Thymus (tissue), 11 donors: ENCODE results near the gene ROR1. TPM values are rescaled to one million over a fixed set of nuclear protein-coding genes. Genes with fewer than 3 reads are reported as not detected.

Source experiments
- DNase-seq, 9 donors: peaks; one replicate each; pipeline ENCODE4 v3.0.0-alpha.2; 2013; ENCODE audit warnings: low spot score in 9 of 9, low read depth in 6 of 9, missing footprints in 1 of 9
- H3K27ac ChIP-seq, 2 donors: one replicate each; pipeline ENCODE4 v1.5.1; 2013; ENCODE audit warnings: control low read depth in 1 of 2, low read depth in 1 of 2, low read length in 1 of 2, mild to moderate bottlenecking in 1 of 2, moderate library complexity in 1 of 2
- H3K27me3 ChIP-seq, 2 donors: one replicate each; pipeline ENCODE4 v1.5.1; 2013; ENCODE audit warnings: low read length in 1 of 2; ENCODE audit not compliant: control insufficient read depth in 2 of 2, insufficient read depth in 1 of 2
- H3K36me3 ChIP-seq, 2 donors: one replicate each; pipeline ENCODE4 v1.5.1; 2013; ENCODE audit warnings: low read length in 1 of 2, mild to moderate bottlenecking in 1 of 2, moderate library complexity in 1 of 2; ENCODE audit not compliant: control insufficient read depth in 2 of 2, insufficient read depth in 2 of 2
- H3K4me1 ChIP-seq, 2 donors: one replicate each; pipeline ENCODE4 v1.5.1; 2013; ENCODE audit warnings: low read length in 2 of 2; ENCODE audit not compliant: control insufficient read depth in 2 of 2, insufficient read depth in 2 of 2
- H3K4me3 ChIP-seq, 2 donors: one replicate each; pipeline ENCODE4 v1.5.1; 2013; ENCODE audit warnings: low read length in 2 of 2, control low read depth in 1 of 2, mild to moderate bottlenecking in 1 of 2
- H3K9me3 ChIP-seq, 2 donors: one replicate each; pipeline ENCODE4 v1.5.1; 2013; ENCODE audit warnings: low read length in 1 of 2, mild to moderate bottlenecking in 1 of 2; ENCODE audit not compliant: control insufficient read depth in 2 of 2, insufficient read depth in 1 of 2
- WGBS: extraction: QIAGEN DNeasy Blood & Tissue Kit; methylation state at CpG from one replicate; pipeline ENCODE4 v1.1.7; 2013; 5-methylcytosine and 5-hydroxymethylcytosine counted together
- polyA plus RNA-seq: library from polyadenylated mRNA; stranded (reverse); fragments of 200-250 nt; gene quantifications from one replicate; pipeline ENCODE4 v1.2.3, GENCODE V29; 2013
- total RNA-seq: library from RNA; stranded (reverse); fragments of 120-200 nt; gene quantifications from one replicate; pipeline ENCODE4 v1.2.4, GENCODE V29; 2013
- donor health status: healthy.

Gene ROR1
- total and polyA plus RNA-seq, 2 donors, result 1.5 to 5.2 TPM

DNA sequence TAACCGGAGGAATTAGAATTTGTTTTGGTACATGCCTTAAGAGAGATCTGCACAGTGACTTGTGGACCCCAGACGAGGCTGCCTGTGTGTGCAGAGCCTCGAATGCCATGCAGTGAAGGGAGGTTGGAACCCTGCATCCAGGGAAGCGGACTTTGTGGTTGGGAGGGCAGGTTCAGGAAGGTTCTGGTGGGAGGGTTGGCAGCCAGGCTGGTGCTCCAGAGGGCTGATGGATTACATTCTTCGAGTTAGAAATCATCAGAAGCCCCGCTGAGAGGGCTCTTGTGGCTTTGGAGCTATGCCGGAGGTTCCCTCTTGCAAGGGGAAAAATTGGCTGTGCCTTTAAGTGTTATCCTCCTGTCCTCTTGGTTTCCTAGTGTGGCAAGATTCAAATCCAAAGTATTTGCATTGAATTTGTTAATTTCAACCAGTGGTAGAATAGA, 21.1 kb downstream of the ROR1 start:
- no peak overlapping the region for H3K27ac ChIP-seq
- no peaks in the 10 kb centered on the region for H3K4me1 ChIP-seq
- 91% methylated on average over 7 of the region's 7 CpGs for WGBS
- H3K36me3 ChIP-seq, result no peaks in the 10 kb centered on the region
- H3K9me3 ChIP-seq, result no peaks in the 10 kb centered on the region
- no peaks in the 10 kb centered on the region for H3K27me3 ChIP-seq
- no peak overlapping the region for H3K4me3 ChIP-seq
- no peak for DNase-seq

DNA sequence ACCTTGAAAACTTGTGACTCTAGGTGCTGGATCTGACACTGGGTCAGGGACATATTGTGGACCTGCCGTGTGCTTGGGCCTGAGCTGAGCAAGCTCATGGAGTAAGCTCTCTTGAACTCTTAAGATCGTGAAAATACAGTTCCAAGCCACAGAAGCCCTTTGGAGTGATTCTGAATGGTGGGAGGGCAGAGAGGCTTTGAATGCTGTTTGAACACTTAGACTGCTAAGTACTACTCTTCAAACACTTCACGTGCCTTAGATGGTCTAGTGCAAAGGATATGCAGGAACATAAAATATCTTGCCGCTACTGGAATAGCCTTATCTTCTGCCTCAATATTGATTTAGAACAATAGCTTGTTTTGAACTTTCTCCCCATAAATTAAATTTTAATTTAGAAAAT, 21.6 kb downstream of the ROR1 start:
- Histone ChIP-seq H3K36me3 (no peaks in the 10 kb centered on the region), H3K4me1 (no peaks in the 10 kb centered on the region), H3K4me3 (no peak overlapping the region), H3K9me3 (no peaks in the 10 kb centered on the region), H3K27ac (no peak overlapping the region), H3K27me3 (no peaks in the 10 kb centered on the region)
- WGBS, result 96% methylated on average over 4 of the region's 4 CpGs
- no peak for DNase-seq

DNA sequence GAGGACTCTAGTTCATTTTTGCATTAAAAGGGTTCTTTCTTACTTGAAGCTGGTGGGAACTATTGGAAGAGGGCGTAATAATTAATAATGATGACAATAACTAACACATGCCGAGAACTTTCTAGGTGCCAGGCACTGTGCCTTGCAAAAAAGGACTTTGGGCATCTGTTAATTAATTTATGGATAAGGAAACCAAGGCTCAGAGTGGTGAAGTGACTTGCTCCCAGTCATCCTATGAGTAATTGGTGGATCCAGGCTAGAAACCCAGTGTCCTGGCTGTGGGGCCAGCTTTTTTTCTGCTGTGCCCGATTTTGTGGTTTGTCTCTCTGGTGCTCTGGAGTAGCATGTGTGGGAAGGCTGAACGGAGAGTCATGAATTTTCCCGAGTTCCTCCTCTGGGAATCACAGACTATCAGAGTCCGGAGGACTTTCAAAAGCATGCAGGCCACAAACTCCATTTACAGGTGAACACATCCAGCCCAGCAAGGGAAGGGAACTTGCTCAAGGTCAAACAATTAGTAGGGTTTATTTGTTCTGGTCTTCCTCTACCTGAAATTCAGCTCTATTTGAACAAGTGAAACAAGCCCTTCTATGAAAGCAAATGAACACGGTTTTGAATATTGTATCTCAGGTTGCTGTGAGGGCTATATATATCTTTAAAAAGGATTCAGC, 23.4 kb downstream of the ROR1 start:
- Histone ChIP-seq H3K4me3 (no peak overlapping the region), H3K4me1 (no peaks in the 10 kb centered on the region), H3K36me3 (no peaks in the 10 kb centered on the region), H3K27ac (no peak overlapping the region), H3K27me3 (no peaks in the 10 kb centered on the region), H3K9me3 (no peaks in the 10 kb centered on the region)
- WGBS, result 97% methylated on average over 7 of the region's 7 CpGs
- no peak for DNase-seq

DNA sequence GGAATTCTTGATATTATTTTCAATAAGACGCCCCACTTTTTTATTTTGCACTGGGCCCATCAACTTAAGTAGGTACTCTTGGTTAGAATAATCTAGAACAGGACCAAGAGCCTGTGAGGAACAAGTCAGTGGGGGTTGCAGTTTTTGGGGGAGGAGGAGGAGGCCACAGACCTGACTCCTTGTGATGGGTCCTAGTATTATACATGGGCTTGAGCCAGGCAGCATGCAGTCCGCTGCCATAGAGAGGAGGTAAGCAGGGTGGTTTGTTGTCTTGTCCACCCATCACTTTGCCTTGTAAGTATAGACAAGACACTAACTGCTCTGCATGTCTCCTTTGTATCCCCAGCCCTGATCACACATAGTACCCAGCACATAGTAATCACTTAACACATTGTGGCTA, 24.5 kb downstream of the ROR1 start:
- DNase-seq, result no peak
- no peak overlapping the region for H3K27ac ChIP-seq
- H3K36me3 ChIP-seq, result no peaks in the 10 kb centered on the region
- no peak overlapping the region for H3K4me3 ChIP-seq
- H3K4me1 ChIP-seq, result no peaks in the 10 kb centered on the region
- no peaks in the 10 kb centered on the region for H3K27me3 ChIP-seq
- no peaks in the 10 kb centered on the region for H3K9me3 ChIP-seq
- 47% methylated on average over 2 of the region's 2 CpGs for WGBS

DNA sequence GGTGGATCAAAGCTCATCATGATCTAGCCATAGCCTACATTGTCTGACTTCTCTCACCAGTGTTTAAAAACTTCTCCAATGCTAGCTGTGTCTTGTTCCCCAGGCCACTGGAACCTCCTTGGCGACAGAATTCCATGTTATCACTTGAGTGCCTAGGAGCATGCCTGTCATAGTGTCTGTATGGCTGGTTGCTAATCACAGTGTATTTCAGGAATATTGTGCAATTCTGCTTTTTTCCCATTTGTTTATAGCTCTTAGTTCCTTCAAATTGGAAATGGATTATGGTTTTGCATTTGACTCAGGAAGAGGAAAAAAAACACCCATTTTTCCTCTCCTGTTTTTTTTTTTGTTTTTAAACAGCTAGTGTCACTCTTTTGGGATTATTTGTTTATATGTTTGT, 25.5 kb downstream of the ROR1 start:
- no peaks in the 10 kb centered on the region for H3K27me3 ChIP-seq
- H3K36me3 ChIP-seq, result no peaks in the 10 kb centered on the region
- H3K9me3 ChIP-seq, result no peaks in the 10 kb centered on the region
- no peaks in the 10 kb centered on the region for H3K4me1 ChIP-seq
- no peak for DNase-seq
- 92% methylated on average over 1 of the region's 1 CpG for WGBS
- H3K27ac ChIP-seq, result no peak overlapping the region
- no peak overlapping the region for H3K4me3 ChIP-seq

DNA sequence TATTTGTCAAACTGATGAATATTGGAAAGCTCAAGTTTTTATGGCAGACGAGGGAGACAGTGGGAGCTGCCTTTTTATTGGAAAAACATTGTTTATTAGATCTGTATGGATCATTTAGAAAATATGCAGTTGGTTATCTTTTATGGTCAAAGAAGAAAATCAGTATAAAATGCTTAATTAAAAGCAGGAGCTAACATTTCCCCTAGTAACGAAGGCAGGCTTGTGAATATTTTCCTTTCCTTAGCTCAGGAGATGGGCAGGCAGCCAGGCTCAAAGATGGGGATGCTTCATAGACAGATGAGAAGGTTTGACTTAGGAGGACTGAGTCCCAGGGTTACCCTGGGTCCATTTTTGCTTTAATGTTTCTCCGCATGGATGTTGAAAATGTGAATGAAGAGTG, 26.0 kb downstream of the ROR1 start:
- Histone ChIP-seq H3K27ac (no peak overlapping the region), H3K9me3 (no peaks in the 10 kb centered on the region), H3K36me3 (no peaks in the 10 kb centered on the region), H3K4me1 (no peaks in the 10 kb centered on the region), H3K4me3 (no peak overlapping the region), H3K27me3 (no peaks in the 10 kb centered on the region)
- DNase-seq, result no peak
- 62% methylated on average over 3 of the region's 3 CpGs for WGBS

DNA sequence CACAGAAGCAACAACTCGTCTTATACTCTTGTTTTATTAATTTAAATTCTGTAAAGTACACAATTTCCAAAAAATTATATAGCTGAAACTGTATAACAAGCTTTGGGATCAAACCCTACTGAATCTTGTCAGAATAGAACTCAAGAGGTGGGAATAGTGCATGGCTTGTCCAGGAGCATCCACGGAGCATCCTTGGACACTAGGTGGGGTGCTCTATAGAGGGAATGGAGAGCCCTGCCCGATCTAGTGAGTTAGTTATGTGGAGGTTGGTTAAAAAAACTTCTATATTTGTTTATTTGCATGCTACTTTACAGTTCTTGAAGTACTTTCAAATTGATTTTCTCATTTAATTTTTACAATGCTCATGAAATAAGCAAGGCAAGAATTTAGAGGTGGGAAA, 28.3 kb downstream of the ROR1 start:
- H3K9me3 ChIP-seq, result no peaks in the 10 kb centered on the region
- no peak overlapping the region for H3K4me3 ChIP-seq
- no peaks in the 10 kb centered on the region for H3K27me3 ChIP-seq
- DNase-seq, result no peak
- H3K36me3 ChIP-seq, result no peaks in the 10 kb centered on the region
- no peaks in the 10 kb centered on the region for H3K4me1 ChIP-seq
- WGBS, result 89% methylated on average over 3 of the region's 3 CpGs
- no peak overlapping the region for H3K27ac ChIP-seq

DNA sequence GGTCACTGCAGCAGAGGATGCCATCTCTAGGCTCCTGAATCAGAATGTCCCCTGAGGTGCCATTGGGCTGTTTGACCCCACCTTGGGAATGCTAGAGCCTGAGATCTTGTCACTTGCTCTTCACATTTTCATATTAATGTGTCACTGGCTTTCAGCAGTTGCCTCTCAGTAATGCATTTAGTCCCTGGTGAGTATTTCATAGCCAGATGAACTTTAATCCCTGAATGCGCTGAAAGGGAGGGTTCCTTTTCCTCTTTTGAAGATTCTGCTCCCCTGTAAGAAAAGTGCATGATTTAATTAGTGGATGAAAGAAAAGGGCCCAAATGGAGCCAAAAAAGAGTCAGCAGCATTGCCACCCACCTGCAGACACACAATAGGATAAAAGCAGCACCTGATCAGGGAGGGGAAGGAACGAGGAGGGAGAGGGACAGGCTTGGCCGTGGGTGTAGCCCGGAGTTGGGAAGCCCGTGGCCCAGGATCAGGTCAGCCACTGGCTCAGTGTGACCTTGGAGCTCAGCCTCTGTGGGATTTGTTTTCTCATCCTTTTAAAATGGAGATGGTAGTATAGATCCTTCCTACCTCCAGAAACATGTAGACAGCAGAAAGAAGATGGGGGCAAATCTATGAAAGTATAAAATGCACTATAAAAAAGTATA, 31.1 kb downstream of the ROR1 start:
- H3K27ac ChIP-seq, result no peak overlapping the region
- no peaks in the 10 kb centered on the region for H3K9me3 ChIP-seq
- H3K27me3 ChIP-seq, result no peaks in the 10 kb centered on the region
- no peaks in the 10 kb centered on the region for H3K4me1 ChIP-seq
- 76% methylated on average over 5 of the region's 5 CpGs for WGBS
- no peak overlapping the region for H3K4me3 ChIP-seq
- no peak for DNase-seq
- no peaks in the 10 kb centered on the region for H3K36me3 ChIP-seq

DNA sequence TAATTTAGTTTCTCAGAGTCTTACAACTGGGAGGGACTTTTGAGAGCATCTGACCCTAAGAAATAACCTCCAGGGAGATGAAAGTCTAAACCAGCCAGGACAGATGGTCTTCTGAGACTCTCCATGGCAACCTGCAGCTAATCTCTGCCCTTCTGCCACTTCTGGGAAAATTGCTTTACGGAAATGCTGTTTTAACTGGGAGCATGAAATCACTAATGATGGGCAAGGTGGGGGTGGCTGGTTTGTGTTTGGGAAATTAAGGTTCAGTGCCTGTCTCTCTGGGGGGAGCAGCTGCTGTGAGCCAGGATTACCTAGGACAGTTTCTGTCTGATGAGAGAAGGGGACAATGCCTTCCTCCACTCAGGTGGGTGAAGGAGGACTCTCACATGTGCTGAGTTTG, 33.2 kb downstream of the ROR1 start:
- Histone ChIP-seq H3K9me3 (no peaks in the 10 kb centered on the region), H3K27ac (no peak overlapping the region), H3K36me3 (no peaks in the 10 kb centered on the region), H3K27me3 (no peaks in the 10 kb centered on the region), H3K4me1 (peaks cover 0 to 4% of the 10 kb centered on the region in 2 donors), H3K4me3 (no peak overlapping the region)
- no peak for DNase-seq
- 96% methylated on average over 1 of the region's 1 CpG for WGBS
